Measurements from ENCODE around the gene TNS3.

DNA sequence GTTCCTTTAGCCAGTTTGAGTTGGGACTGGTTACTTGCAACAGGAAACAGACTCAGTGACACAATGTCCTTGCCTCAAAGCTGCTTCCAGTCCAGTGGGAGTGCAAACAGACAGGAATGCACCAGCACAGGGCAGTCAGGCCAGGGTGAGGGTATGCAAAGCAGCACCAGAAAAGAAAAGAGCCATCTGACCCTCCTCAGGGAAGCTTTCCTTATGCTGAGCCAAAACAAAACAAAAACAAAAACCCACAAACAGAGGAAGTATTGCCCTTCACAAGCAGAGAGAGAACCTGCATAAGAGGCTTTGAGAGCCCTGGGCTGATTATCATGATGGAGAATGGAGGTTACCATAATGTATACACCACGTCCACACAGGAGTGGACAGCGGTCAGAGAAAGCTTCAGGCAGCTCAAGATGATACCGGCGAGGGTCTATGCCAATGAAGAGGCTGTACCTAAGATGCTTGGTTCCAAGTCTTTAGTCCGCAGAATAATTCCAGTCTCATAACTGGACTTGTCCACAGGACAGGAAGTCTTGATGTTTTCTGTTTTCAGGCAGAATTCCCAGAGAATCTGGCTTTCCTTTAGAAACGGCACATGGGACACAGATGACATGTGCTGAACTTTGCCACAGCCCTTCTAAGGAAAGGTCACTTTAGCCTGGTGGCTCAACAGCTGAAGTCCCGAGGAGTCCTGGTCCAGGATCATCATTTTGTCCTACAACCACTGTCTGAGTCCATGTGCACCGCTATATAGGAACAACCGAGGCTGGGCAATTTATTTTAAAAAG lies 263.3 kb downstream of the TNS3 start:
- TF ChIP-seq, protein P1, sequence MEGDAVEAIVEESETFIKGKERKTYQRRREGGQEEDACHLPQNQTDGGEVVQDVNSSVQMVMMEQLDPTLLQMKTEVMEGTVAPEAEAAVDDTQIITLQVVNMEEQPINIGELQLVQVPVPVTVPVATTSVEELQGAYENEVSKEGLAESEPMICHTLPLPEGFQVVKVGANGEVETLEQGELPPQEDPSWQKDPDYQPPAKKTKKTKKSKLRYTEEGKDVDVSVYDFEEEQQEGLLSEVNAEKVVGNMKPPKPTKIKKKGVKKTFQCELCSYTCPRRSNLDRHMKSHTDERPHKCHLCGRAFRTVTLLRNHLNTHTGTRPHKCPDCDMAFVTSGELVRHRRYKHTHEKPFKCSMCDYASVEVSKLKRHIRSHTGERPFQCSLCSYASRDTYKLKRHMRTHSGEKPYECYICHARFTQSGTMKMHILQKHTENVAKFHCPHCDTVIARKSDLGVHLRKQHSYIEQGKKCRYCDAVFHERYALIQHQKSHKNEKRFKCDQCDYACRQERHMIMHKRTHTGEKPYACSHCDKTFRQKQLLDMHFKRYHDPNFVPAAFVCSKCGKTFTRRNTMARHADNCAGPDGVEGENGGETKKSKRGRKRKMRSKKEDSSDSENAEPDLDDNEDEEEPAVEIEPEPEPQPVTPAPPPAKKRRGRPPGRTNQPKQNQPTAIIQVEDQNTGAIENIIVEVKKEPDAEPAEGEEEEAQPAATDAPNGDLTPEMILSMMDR (conservative IDR thresholded peaks at IDR 0.05 in 1 of 2, IDR thresholded peaks at IDR 0.05 in 1 of 2; ENCODE audit: extremely low read depth in 1 of 2, insufficient read depth in 1 of 2, low read depth in 1 of 2, low read length in 2 of 2): no peak
- TF ChIP-seq EZH2 (IDR thresholded peaks at IDR 0.05; ENCODE audit: borderline replicate concordance, low read length): no peak
